CD4-positive, alpha-beta T cell (primary cell): Measurements from ENCODE around the gene AKR1E2. TPM values are rescaled to one million over a fixed set of nuclear protein-coding genes. Genes with fewer than 3 reads are reported as not detected.

Experiments used
- ATAC-seq: fragments of 200-7000 bp; cut with Tn5 transposase; one replicate; pipeline ENCODE4 v1.10.0; 2022; ENCODE audit warnings: mild to moderate bottlenecking; ENCODE audit not compliant: poor library complexity
- CTCF ChIA-PET: fragments of 350-600 bp; sonication (Branson Sonifier 250); formaldehyde crosslinking; loops from one replicate; lab custom pipeline; 2021; ENCODE audit warnings: antibody characterized with exemption, inconsistent platforms; lab: Charles Lee
- POLR2A ChIA-PET: fragments of 350-600 bp; sonication (Branson Sonifier 250); formaldehyde crosslinking; loops from one replicate; lab custom pipeline; 2021; ENCODE audit warnings: antibody characterized with exemption, inconsistent platforms; lab: Charles Lee
- DNase-seq, 14 experiments: peaks; one replicate each; pipeline ENCODE4 v3.0.0-alpha.2; 2013 to 2020; ENCODE audit warnings: mixed read lengths in 2 of 14
- H3K27ac ChIP-seq, 2 donors: one replicate each; pipeline versions ENCODE4 v1.5.1 to v1.7.0; 2013; ENCODE audit warnings: low read length in 2 of 2, low read depth in 1 of 2, mild to moderate bottlenecking in 1 of 2
- H3K27me3 ChIP-seq, 2 experiments: 1 replicate in 1 of 2; 2 replicates in 1 of 2; pipeline versions ENCODE4 v1.6.1 to v1.7.0; 2013; ENCODE audit warnings: low read length in 2 of 2, control low read depth in 1 of 2, mild to moderate bottlenecking in 1 of 2, moderate library complexity in 1 of 2; ENCODE audit not compliant: insufficient read depth in 2 of 2, control insufficient read depth in 1 of 2
- H3K36me3 ChIP-seq: one replicate; pipeline ENCODE4 v1.6.1; 2013; ENCODE audit warnings: low read length, control low read depth; ENCODE audit not compliant: insufficient read depth
- H3K4me1 ChIP-seq: one replicate; pipeline ENCODE4 v1.6.1; 2013; ENCODE audit warnings: low read length, control low read depth; ENCODE audit not compliant: insufficient read depth
- H3K4me3 ChIP-seq: one replicate; pipeline ENCODE4 v1.5.1; 2013; ENCODE audit warnings: mild to moderate bottlenecking, low read length, moderate library complexity
- H3K9me3 ChIP-seq, 2 experiments: 1 replicate in 1 of 2; 2 replicates in 1 of 2; pipeline versions ENCODE4 v1.6.1 to v1.7.0; 2013; ENCODE audit warnings: low read length in 2 of 2, mild to moderate bottlenecking in 2 of 2, control low read depth in 1 of 2, moderate library complexity in 1 of 2; ENCODE audit not compliant: control insufficient read depth in 1 of 2, insufficient read depth in 1 of 2
- H3K27ac Mint-ChIP-seq: one replicate; pipeline ENCODE4 v1.8.0; 2020; ENCODE audit warnings: mixed read lengths
- H3K27me3 Mint-ChIP-seq: one replicate; pipeline ENCODE4 v1.8.0; 2021; ENCODE audit warnings: mixed read lengths
- H3K36me3 Mint-ChIP-seq: one replicate; pipeline ENCODE4 v1.8.0; 2021; ENCODE audit warnings: low read depth, mixed read lengths
- H3K4me1 Mint-ChIP-seq: one replicate; pipeline ENCODE4 v1.8.0; 2021; ENCODE audit warnings: low read depth, mixed read lengths
- H3K4me3 Mint-ChIP-seq: one replicate; pipeline ENCODE4 v1.8.0; 2020; ENCODE audit warnings: mild to moderate bottlenecking, mixed read lengths
- H3K9me3 Mint-ChIP-seq: one replicate; pipeline ENCODE4 v1.8.0; 2020; ENCODE audit warnings: mixed read lengths
- intact Hi-C, 2 experiments: fragments of 100-400 bp; cut with DNase I in 1 of 2; cut with micrococcal nuclease in 1 of 2; formaldehyde crosslinking; loops; one replicate each; pipeline versions ENCODE4 v1.15.1 to v1.9.0; 2023 to 2025; cut with DNase I, micrococcal nuclease
- total RNA-seq, 174 experiments: library from RNA in 2 of 174; stranded (reverse) in 2 of 174; gene quantifications; one replicate each; pipeline ENCODE4 v1.2.3 and lab custom pipeline; 2021 to 2026
- TF ChIP-seq, protein P1 (sequence below): fragments of 200-600 bp; IDR thresholded peaks from one replicate; pipeline ENCODE4 v1.8.0; 2022; ENCODE audit warnings: antibody characterized with exemption, mild to moderate bottlenecking

The AKR1E2 gene
- total RNA-seq, 2 experiments from 2014 or later = 26.0 to 30.4 TPM

- CTCF ChIA-PET = no interaction called here
- Mint-ChIP-seq H3K9me3 (no peaks in the 10 kb centered on the region), H3K4me1 (peaks cover 73% of the 10 kb centered on the region), H3K4me3 (no peak overlapping the region), H3K27ac (peak overlapping the region; percentile 67), H3K36me3 (peaks cover 16% of the 10 kb centered on the region), H3K27me3 (no peaks in the 10 kb centered on the region)
- no peaks in the 10 kb centered on the region for H3K36me3 ChIP-seq
- H3K27ac ChIP-seq = no peak overlapping the region
- TF ChIP-seq, protein P1, sequence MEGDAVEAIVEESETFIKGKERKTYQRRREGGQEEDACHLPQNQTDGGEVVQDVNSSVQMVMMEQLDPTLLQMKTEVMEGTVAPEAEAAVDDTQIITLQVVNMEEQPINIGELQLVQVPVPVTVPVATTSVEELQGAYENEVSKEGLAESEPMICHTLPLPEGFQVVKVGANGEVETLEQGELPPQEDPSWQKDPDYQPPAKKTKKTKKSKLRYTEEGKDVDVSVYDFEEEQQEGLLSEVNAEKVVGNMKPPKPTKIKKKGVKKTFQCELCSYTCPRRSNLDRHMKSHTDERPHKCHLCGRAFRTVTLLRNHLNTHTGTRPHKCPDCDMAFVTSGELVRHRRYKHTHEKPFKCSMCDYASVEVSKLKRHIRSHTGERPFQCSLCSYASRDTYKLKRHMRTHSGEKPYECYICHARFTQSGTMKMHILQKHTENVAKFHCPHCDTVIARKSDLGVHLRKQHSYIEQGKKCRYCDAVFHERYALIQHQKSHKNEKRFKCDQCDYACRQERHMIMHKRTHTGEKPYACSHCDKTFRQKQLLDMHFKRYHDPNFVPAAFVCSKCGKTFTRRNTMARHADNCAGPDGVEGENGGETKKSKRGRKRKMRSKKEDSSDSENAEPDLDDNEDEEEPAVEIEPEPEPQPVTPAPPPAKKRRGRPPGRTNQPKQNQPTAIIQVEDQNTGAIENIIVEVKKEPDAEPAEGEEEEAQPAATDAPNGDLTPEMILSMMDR = no peak
- no peak for ATAC-seq
- H3K27me3 ChIP-seq = no peaks in the 10 kb centered on the region
- no peak for DNase-seq
- no peaks in the 10 kb centered on the region for H3K9me3 ChIP-seq
- peaks cover 23% of the 10 kb centered on the region for H3K4me1 ChIP-seq
- no peak overlapping the region for H3K4me3 ChIP-seq
- POLR2A ChIA-PET = no interaction called here
- intact Hi-C loops = no loop called here
Observed at GRCh38 chr10:4831091-4831490, 5.1 kb downstream of the AKR1E2 start.

GRCh38 chr10:4833286-4833685 lies 7.3 kb downstream of the AKR1E2 start:
- Histone ChIP-seq H3K4me3 (no peak overlapping the region), H3K36me3 (peaks cover 2% of the 10 kb centered on the region), H3K27me3 (no peaks in the 10 kb centered on the region), H3K27ac (no peak overlapping the region), H3K4me1 (peaks cover 34% of the 10 kb centered on the region), H3K9me3 (no peaks in the 10 kb centered on the region)
- Mint-ChIP-seq H3K36me3 (peaks cover 16% of the 10 kb centered on the region), H3K4me3 (no peak overlapping the region), H3K4me1 (peaks cover 66% of the 10 kb centered on the region), H3K9me3 (no peaks in the 10 kb centered on the region), H3K27ac (no peak overlapping the region), H3K27me3 (no peaks in the 10 kb centered on the region)
- TF ChIP-seq, protein P1 = no peak
- ATAC-seq (no peak), DNase-seq (no peak)
- POLR2A ChIA-PET = interaction anchor here (0.7 kb wide), 1 partner anchor 37 kb away, joined by 3 read pairs; no protein-coding TSS in a partner anchor
- CTCF ChIA-PET = no interaction called here
- intact Hi-C loops = no loop called here

DNA sequence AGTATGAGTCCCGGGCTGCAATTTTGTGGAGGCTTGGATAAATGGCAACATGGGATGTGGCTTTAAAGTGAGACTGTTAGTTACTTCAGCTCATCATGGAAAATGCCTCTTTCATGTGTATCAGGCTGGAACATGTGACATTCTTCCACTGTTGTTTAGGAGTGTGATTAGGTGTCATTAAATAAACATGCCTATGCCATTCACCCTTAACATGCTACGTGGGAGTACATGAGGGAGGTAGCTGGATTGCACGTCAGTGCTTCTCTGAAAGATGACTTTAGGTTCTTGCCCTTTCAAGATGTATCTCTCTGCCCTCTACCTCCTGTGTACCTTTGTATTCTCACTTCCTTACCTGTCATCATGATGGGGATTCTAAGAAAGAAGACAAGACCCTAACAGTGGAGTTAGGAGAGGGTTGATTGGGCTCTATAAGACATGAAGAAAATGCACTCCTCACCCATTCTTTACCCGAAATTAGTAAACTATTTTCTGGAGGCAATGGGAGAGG lies 8.9 kb downstream of the AKR1E2 start:
- POLR2A ChIA-PET = interaction anchor here (1.2 to 1.5 kb wide), 2 partner anchors 8 to 9 kb away, joined by 5 to 20 read pairs; partner anchors contain the start of gene AKR1E2
- H3K4me1 Mint-ChIP-seq = peaks cover 71% of the 10 kb centered on the region
- Histone ChIP-seq H3K4me3 (no peak overlapping the region), H3K9me3 (no peaks in the 10 kb centered on the region), H3K36me3 (peaks cover 2% of the 10 kb centered on the region), H3K4me1 (peaks cover 34% of the 10 kb centered on the region), H3K27me3 (no peaks in the 10 kb centered on the region), H3K27ac (peak overlapping the region; percentile 14 to 18)
- ATAC-seq = peak; percentile 14
- H3K9me3 Mint-ChIP-seq = no peaks in the 10 kb centered on the region
- H3K27me3 Mint-ChIP-seq = no peaks in the 10 kb centered on the region
- peaks cover 30% of the 10 kb centered on the region for H3K36me3 Mint-ChIP-seq
- TF ChIP-seq, protein P1 = no peak
- H3K4me3 Mint-ChIP-seq = no peak overlapping the region
- CTCF ChIA-PET = no interaction called here
- intact Hi-C loops = loop anchor here in 1 of 2 experiments (2.0 kb wide), 1 partner anchor 20 kb away; no protein-coding TSS in a partner anchor
- peak overlapping the region; percentile 77 for H3K27ac Mint-ChIP-seq
- no peak for DNase-seq
